Measurements from ENCODE around the gene ERN1.

DNA sequence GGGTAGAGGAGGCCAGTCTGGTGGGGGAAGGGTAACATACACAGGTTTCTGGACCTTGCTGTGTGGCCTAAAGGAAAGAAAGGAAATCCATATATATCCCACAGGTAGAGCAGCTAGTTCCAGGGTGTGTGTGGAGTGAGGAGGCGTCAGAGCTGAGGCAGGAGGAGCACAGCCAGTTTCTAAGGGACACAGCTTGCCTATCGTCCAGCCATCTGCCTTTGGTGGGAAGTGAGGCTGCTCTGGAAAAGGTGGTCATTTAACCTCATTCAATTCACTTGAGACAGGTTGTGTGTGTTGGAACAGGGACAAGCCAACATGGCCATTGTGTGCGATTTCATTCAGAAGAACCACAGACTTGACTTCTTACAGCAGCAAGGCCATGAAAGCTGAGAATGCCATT lies 36.9 kb upstream of the ERN1 start:
- TF ChIP-seq, protein P1, sequence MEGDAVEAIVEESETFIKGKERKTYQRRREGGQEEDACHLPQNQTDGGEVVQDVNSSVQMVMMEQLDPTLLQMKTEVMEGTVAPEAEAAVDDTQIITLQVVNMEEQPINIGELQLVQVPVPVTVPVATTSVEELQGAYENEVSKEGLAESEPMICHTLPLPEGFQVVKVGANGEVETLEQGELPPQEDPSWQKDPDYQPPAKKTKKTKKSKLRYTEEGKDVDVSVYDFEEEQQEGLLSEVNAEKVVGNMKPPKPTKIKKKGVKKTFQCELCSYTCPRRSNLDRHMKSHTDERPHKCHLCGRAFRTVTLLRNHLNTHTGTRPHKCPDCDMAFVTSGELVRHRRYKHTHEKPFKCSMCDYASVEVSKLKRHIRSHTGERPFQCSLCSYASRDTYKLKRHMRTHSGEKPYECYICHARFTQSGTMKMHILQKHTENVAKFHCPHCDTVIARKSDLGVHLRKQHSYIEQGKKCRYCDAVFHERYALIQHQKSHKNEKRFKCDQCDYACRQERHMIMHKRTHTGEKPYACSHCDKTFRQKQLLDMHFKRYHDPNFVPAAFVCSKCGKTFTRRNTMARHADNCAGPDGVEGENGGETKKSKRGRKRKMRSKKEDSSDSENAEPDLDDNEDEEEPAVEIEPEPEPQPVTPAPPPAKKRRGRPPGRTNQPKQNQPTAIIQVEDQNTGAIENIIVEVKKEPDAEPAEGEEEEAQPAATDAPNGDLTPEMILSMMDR (IDR thresholded peaks at IDR 0.05; ENCODE audit: poor library complexity) = no peak
- TF ChIP-seq EZH2phosphoT487 (IDR thresholded peaks at IDR 0.05; ENCODE audit: low read depth, severe bottlenecking, unreplicated experiment) = no peak
